Endodermal cell (in vitro differentiated cells): ENCODE measurements around the gene RNF144A. TPM values are rescaled to one million over a fixed set of nuclear protein-coding genes. Genes with fewer than 3 reads are reported as not detected.
A peak's percentile ranks its signal among the peaks of the same experiment; 100 is the strongest.

Experiments
- DNase-seq: peaks from one replicate; pipeline ENCODE4 v3.0.0-alpha.2; 2017
- H3K27ac ChIP-seq: 2 replicates; pipeline ENCODE4 v1.5.1; 2013; ENCODE audit warnings: mild to moderate bottlenecking, low read depth, low read length, moderate library complexity
- H3K27me3 ChIP-seq: 2 replicates; pipeline ENCODE4 v1.6.1; 2013; ENCODE audit warnings: mild to moderate bottlenecking, low read length, moderate library complexity; ENCODE audit not compliant: insufficient read depth, control insufficient read depth, poor library complexity, severe bottlenecking
- H3K36me3 ChIP-seq: 2 replicates; pipeline ENCODE4 v1.7.0; 2013; ENCODE audit warnings: mild to moderate bottlenecking, low read length, moderate library complexity; ENCODE audit not compliant: control insufficient read depth, insufficient read depth
- H3K4me1 ChIP-seq: one replicate; pipeline ENCODE4 v1.7.0; 2013; ENCODE audit warnings: low read length; ENCODE audit not compliant: control insufficient read depth, insufficient read depth
- H3K4me3 ChIP-seq: 2 replicates; pipeline ENCODE4 v1.5.1; 2013; ENCODE audit warnings: mild to moderate bottlenecking, low read length, moderate library complexity
- H3K9ac ChIP-seq: 2 replicates; pipeline ENCODE4 v1.6.1; 2013; ENCODE audit warnings: mild to moderate bottlenecking, low read length, moderate library complexity; ENCODE audit not compliant: poor library complexity, severe bottlenecking; ENCODE audit errors: extremely low read depth
- H3K9me3 ChIP-seq: 2 replicates; pipeline ENCODE4 v1.6.1; 2013; ENCODE audit warnings: mild to moderate bottlenecking, low read length, moderate library complexity; ENCODE audit not compliant: control insufficient read depth
- H3K27ac Mint-ChIP-seq: 2 replicates; pipeline ENCODE4 v1.8.0; 2020; ENCODE audit warnings: mixed read lengths
- H3K27me3 Mint-ChIP-seq: 2 replicates; pipeline ENCODE4 v1.8.0; 2021; ENCODE audit warnings: mild to moderate bottlenecking, mixed read lengths; ENCODE audit not compliant: insufficient read depth
- H3K36me3 Mint-ChIP-seq: 2 replicates; pipeline ENCODE4 v1.8.0; 2020; ENCODE audit warnings: low read depth, mixed read lengths
- H3K4me1 Mint-ChIP-seq: 2 replicates; pipeline ENCODE4 v1.8.0; 2020; ENCODE audit warnings: mixed read lengths
- H3K4me3 Mint-ChIP-seq: 2 replicates; pipeline ENCODE4 v1.8.0; 2020; ENCODE audit warnings: mild to moderate bottlenecking, moderate library complexity, mixed read lengths
- H3K9me3 Mint-ChIP-seq: 2 replicates; pipeline ENCODE4 v1.8.0; 2020; ENCODE audit warnings: mild to moderate bottlenecking, mixed read lengths
- CTCF ChIP-seq: fragments of 200-600 bp; sonication (generic); conservative IDR thresholded peaks from 2 replicates; pipeline ENCODE4 v1.5.0; 2021; ENCODE audit warnings: antibody characterized with exemption, mild to moderate bottlenecking
- WGBS, 2 experiments: methylation state at CpG; one replicate each; pipeline versions ENCODE4 v1.1.5 to v1.1.7; 2013; ENCODE audit warnings: missing lambda C conversion rate in 2 of 2, mixed read lengths in 1 of 2; ENCODE audit not compliant: insufficient coverage in 1 of 2, insufficient read length in 1 of 2; 5-methylcytosine and 5-hydroxymethylcytosine counted together
- total RNA-seq, 2 donors: library from RNA; stranded (reverse); fragmentation: NEBNext Ultra II Directional in 1 of 2; extraction: Animal tissue kit (Norgen Biotek cat#: 25700) in 1 of 2; gene quantifications; 2 replicates in 1 of 2; 3 replicates in 1 of 2; pipeline ENCODE4 v1.2.1, GENCODE V29; 2021

Gene RNF144A
- total RNA-seq, 2 donors from 2014 or later, result 12.4 to 26.0 TPM

- H3K27ac Mint-ChIP-seq, result no peak overlapping the region
- Histone ChIP-seq H3K4me1 (peaks cover 2% of the 10 kb centered on the region), H3K27me3 (no peaks in the 10 kb centered on the region), H3K27ac (no peak overlapping the region), H3K36me3 (no peaks in the 10 kb centered on the region), H3K9me3 (no peaks in the 10 kb centered on the region), H3K9ac (no peak overlapping the region), H3K4me3 (no peak overlapping the region)
- H3K4me1 Mint-ChIP-seq, result peaks cover 15% of the 10 kb centered on the region
- no peak for TF ChIP-seq CTCF
- DNase-seq, result no peak
- no peaks in the 10 kb centered on the region for H3K9me3 Mint-ChIP-seq
- H3K4me3 Mint-ChIP-seq, result no peak overlapping the region
- H3K27me3 Mint-ChIP-seq, result no peaks in the 10 kb centered on the region
- H3K36me3 Mint-ChIP-seq, result no peaks in the 10 kb centered on the region
- WGBS, 2 experiments, result 87 to 88% methylated on average over 9 of the region's 9 CpGs
These were observed 11.2 kb downstream of the RNF144A start for GRCh38 chr2:6928452-6928851.

- WGBS, 2 experiments, result 96 to 100% methylated on average over 1 to 6 of the region's 6 CpGs
These were observed 12.1 kb downstream of the RNF144A start for GRCh38 chr2:6929196-6929819.

GRCh38 chr2:6930923-6931647, 13.9 kb downstream of the RNF144A start:
- H3K36me3 ChIP-seq, result no peaks in the 10 kb centered on the region
- no peak overlapping the region for H3K27ac ChIP-seq
- no peak overlapping the region for H3K4me3 ChIP-seq
- no peaks in the 10 kb centered on the region for H3K36me3 Mint-ChIP-seq
- no peak overlapping the region for H3K9ac ChIP-seq
- H3K4me1 ChIP-seq, result peaks cover 2% of the 10 kb centered on the region
- TF ChIP-seq CTCF, result peak; percentile 14
- H3K27me3 ChIP-seq, result no peaks in the 10 kb centered on the region
- DNase-seq, result peak; percentile 45
- H3K4me3 Mint-ChIP-seq, result no peak overlapping the region
- H3K27me3 Mint-ChIP-seq, result no peaks in the 10 kb centered on the region
- 73 to 75% methylated on average over 4 of the region's 4 CpGs for WGBS, 2 experiments
- H3K4me1 Mint-ChIP-seq, result peaks cover 17% of the 10 kb centered on the region
- H3K27ac Mint-ChIP-seq, result no peak overlapping the region
- H3K9me3 ChIP-seq, result no peaks in the 10 kb centered on the region
- peaks cover 3% of the 10 kb centered on the region for H3K9me3 Mint-ChIP-seq

More at GRCh38 chr2:6929196-6929819, 12.1 kb downstream of the RNF144A start:
- no peaks in the 10 kb centered on the region for H3K36me3 Mint-ChIP-seq
- Histone ChIP-seq H3K36me3 (no peaks in the 10 kb centered on the region), H3K9ac (no peak overlapping the region), H3K4me1 (peaks cover 2% of the 10 kb centered on the region), H3K27ac (no peak overlapping the region), H3K27me3 (no peaks in the 10 kb centered on the region), H3K4me3 (no peak overlapping the region), H3K9me3 (no peaks in the 10 kb centered on the region)
- H3K9me3 Mint-ChIP-seq, result no peaks in the 10 kb centered on the region
- TF ChIP-seq CTCF, result no peak
- DNase-seq, result no peak
- H3K27me3 Mint-ChIP-seq, result no peaks in the 10 kb centered on the region
- no peak overlapping the region for H3K27ac Mint-ChIP-seq
- no peak overlapping the region for H3K4me3 Mint-ChIP-seq
- H3K4me1 Mint-ChIP-seq, result peaks cover 15% of the 10 kb centered on the region
